OCI-LY1 (cell line): Measurements from ENCODE around the gene ZPR1.

Source experiments
- CTCF ChIP-seq: fragments of 200-600 bp; sonication (generic), shearing (Covaris generic); IDR thresholded peaks from 2 replicates; pipeline ENCODE4 v1.5.1; 2017; ENCODE audit warnings: mild to moderate bottlenecking, antibody characterized with exemption, low read length, moderate library complexity, mixed read lengths
- EZH2 ChIP-seq: fragments of 200-600 bp; sonication (generic), shearing (Covaris generic); IDR thresholded peaks from 2 replicates; pipeline ENCODE4 v1.8.0; 2017; ENCODE audit warnings: borderline replicate concordance, mixed run types, mild to moderate bottlenecking, antibody characterized with exemption, low read length, moderate library complexity, mixed read lengths

- TF ChIP-seq EZH2 = no peak
- no peak for TF ChIP-seq CTCF
Measured at GRCh38 chr11:116829525-116830183, 41.8 kb upstream of the ZPR1 start, which contains the start of gene APOC3.
